ENCODE results near the gene AIPL1.

The AIPL1 gene

GRCh38 chr17:6448473-6448872 lies 13.6 kb upstream of the AIPL1 start:
- no peak for DNase-seq (ENCODE audit: low read depth)

GRCh38 chr17:6446516-6447100 lies 11.7 kb upstream of the AIPL1 start:
- DNase-seq (ENCODE audit: low read depth), result no peak

GRCh38 chr17:6444571-6445335 lies 9.8 kb upstream of the AIPL1 start:
- DNase-seq (ENCODE audit: low read depth), result no peak

GRCh38 chr17:6443692-6444570 lies 9.0 kb upstream of the AIPL1 start, which contains the start of gene PIMREG:
TSS of gene PIMREG (plus strand) at chr17:6444455. CDS start at chr17:6445111, 656 bp downstream.
- DNase-seq (ENCODE audit: low read depth), result peak; percentile 96

- DNase-seq (ENCODE audit: low read depth), result no peak
Observed at GRCh38 chr17:6442775-6443174, 7.9 kb upstream of the AIPL1 start.

GRCh38 chr17:6439951-6440350 lies 5.0 kb upstream of the AIPL1 start:
- no peak for DNase-seq (ENCODE audit: low read depth)

GRCh38 chr17:6437956-6438355 lies 3.0 kb upstream of the AIPL1 start:
- DNase-seq (ENCODE audit: low read depth), result no peak

GRCh38 chr17:6437466-6437865 lies 2.5 kb upstream of the AIPL1 start:
- no peak for DNase-seq (ENCODE audit: low read depth)

- DNase-seq (ENCODE audit: low read depth), result peak; percentile 79
Observed at GRCh38 chr17:6435968-6436367, 1.0 kb upstream of the AIPL1 start.

GRCh38 chr17:6430769-6431168 lies 4.2 kb downstream of the AIPL1 start:
- DNase-seq (ENCODE audit: low read depth), result no peak

GRCh38 chr17:6429266-6429665 lies 5.7 kb downstream of the AIPL1 start:
- no peak for DNase-seq (ENCODE audit: low read depth)

GRCh38 chr17:6428207-6428965 lies 6.5 kb downstream of the AIPL1 start:
- no peak for DNase-seq (ENCODE audit: low read depth)

GRCh38 chr17:6427279-6427781 lies 7.6 kb downstream of the AIPL1 start:
- peak; percentile 40 for DNase-seq (ENCODE audit: low read depth)

GRCh38 chr17:6426356-6427101 lies 8.4 kb downstream of the AIPL1 start:
- DNase-seq (ENCODE audit: low read depth), result no peak

- DNase-seq (ENCODE audit: low read depth), result no peak
Observed at GRCh38 chr17:6425407-6425806, 9.5 kb downstream of the AIPL1 start.

GRCh38 chr17:6423931-6424330 lies 11.0 kb downstream of the AIPL1 start:
- no peak for DNase-seq (ENCODE audit: low read depth)

GRCh38 chr17:6422654-6423241 lies 12.2 kb downstream of the AIPL1 start:
- DNase-seq (ENCODE audit: low read depth), result no peak

- DNase-seq (ENCODE audit: low read depth), result peak; percentile 83
Observed at GRCh38 chr17:6421700-6422604, 13.0 kb downstream of the AIPL1 start.

- DNase-seq (ENCODE audit: low read depth), result peak; percentile 27
Observed at GRCh38 chr17:6420173-6420641, 14.7 kb downstream of the AIPL1 start.
